Measurements from ENCODE around the gene JPH3. TPM values are rescaled to one million over a fixed set of nuclear protein-coding genes. Genes with fewer than 3 reads are reported as not detected.

The JPH3 gene
- total and polyA plus RNA-seq, 10 of the 15 experiments (the other 5 are each of a cell fraction or from before 2014, with no cell fraction given) = 0.05 TPM; not detected in 9

DNA sequence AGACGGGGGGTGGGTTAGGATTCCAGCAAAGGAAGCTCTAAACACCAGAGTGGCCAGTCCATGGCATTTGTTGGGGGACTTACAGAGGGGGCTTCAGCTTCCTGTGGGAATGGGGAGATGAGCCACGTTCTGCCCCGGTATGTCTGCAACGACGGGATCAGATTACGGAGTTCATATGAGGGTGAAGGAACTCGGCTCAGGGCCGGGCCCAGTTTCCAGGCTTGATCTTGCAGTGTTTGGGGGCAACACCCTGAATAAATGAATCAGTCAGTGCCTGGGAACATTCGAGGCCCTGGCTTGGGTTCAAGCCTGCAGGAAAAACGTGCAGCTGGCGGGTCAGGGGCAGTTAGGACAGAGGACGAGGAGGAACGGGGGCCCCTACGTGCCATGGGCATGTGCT lies 54.0 kb downstream of the JPH3 start:
- in situ Hi-C loops (cut with MboI) = no loop called here
- ChIA-PET POLR2A (no interaction called here), SMC1A (ENCODE audit: uncharacterized antibody, unreplicated experiment) (no interaction called here), RAD21 (ENCODE audit: unreplicated experiment) (no interaction called here), CTCF (interaction anchor here (0.6 kb wide), 1 partner anchor 136 kb away, joined by 3 read pairs; no protein-coding TSS in a partner anchor)
- Histone ChIP-seq H3K4me1 (ENCODE audit: control insufficient read depth, insufficient read depth, low read length) (no peaks in the 10 kb centered on the region), H3K9ac (ENCODE audit: control insufficient read depth, insufficient read depth, low read length) (no peak overlapping the region), H3K4me3 (no peak overlapping the region), H3K27me3 (replicated peaks in 1 of 2; ENCODE audit: control insufficient read depth in 2 of 2, insufficient read depth in 2 of 2, low read length in 1 of 2) (no peaks in the 10 kb centered on the region; a peak in 1 of 4 replicates), H3K9me3 (replicated peaks; ENCODE audit: control insufficient read depth, insufficient read depth, low read length) (no peaks in the 10 kb centered on the region), H3K27ac (ENCODE audit: control insufficient read depth, insufficient read depth) (no peak overlapping the region), H4K20me1 (ENCODE audit: control insufficient read depth, insufficient read depth) (no peaks in the 10 kb centered on the region), H3K36me3 (ENCODE audit: control insufficient read depth in 2 of 2, insufficient read depth in 2 of 2, low read length in 1 of 2) (no peaks in the 10 kb centered on the region), H3K79me2 (ENCODE audit: control insufficient read depth, insufficient read depth, low read length) (no peaks in the 10 kb centered on the region), H3K4me2 (ENCODE audit: control insufficient read depth, insufficient read depth) (no peak overlapping the region), H2AFZ (ENCODE audit: control insufficient read depth, low read depth, low read length) (no peak overlapping the region)
- FAIRE-seq = no peak
- BruUV-seq (replicated peaks) = no TSS peak
- 37% methylated on average over 14 of the region's 14 CpGs for WGBS (ENCODE audit: insufficient coverage, insufficient replicate concordance, low lambda C conversion rate, missing lambda C conversion rate)
- intact Hi-C loops (cut with micrococcal nuclease; ENCODE audit: unreplicated experiment) = no loop called here
- DNase-seq (ENCODE audit: low read depth, low spot score) = no peak
- ATAC-seq = no peak
- TF ChIP-seq, protein P1, sequence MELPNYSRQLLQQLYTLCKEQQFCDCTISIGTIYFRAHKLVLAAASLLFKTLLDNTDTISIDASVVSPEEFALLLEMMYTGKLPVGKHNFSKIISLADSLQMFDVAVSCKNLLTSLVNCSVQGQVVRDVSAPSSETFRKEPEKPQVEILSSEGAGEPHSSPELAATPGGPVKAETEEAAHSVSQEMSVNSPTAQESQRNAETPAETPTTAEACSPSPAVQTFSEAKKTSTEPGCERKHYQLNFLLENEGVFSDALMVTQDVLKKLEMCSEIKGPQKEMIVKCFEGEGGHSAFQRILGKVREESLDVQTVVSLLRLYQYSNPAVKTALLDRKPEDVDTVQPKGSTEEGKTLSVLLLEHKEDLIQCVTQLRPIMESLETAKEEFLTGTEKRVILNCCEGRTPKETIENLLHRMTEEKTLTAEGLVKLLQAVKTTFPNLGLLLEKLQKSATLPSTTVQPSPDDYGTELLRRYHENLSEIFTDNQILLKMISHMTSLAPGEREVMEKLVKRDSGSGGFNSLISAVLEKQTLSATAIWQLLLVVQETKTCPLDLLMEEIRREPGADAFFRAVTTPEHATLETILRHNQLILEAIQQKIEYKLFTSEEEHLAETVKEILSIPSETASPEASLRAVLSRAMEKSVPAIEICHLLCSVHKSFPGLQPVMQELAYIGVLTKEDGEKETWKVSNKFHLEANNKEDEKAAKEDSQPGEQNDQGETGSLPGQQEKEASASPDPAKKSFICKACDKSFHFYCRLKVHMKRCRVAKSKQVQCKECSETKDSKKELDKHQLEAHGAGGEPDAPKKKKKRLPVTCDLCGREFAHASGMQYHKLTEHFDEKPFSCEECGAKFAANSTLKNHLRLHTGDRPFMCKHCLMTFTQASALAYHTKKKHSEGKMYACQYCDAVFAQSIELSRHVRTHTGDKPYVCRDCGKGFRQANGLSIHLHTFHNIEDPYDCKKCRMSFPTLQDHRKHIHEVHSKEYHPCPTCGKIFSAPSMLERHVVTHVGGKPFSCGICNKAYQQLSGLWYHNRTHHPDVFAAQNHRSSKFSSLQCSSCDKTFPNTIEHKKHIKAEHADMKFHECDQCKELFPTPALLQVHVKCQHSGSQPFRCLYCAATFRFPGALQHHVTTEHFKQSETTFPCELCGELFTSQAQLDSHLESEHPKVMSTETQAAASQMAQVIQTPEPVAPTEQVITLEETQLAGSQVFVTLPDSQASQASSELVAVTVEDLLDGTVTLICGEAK (IDR thresholded peaks at IDR 0.05; ENCODE audit: borderline replicate concordance) = no peak
- TF ChIP-seq NBN (IDR thresholded peaks at IDR 0.05) = no peak
- no peak for TF ChIP-seq GABPA (IDR thresholded peaks at IDR 0.05; ENCODE audit: low read depth)
- TF ChIP-seq SREBF1 (IDR thresholded peaks at IDR 0.05; ENCODE audit: low read length) = no peak
- TF ChIP-seq NFXL1 (IDR thresholded peaks at IDR 0.05; ENCODE audit: borderline replicate concordance) = no peak
- TF ChIP-seq, protein P2, sequence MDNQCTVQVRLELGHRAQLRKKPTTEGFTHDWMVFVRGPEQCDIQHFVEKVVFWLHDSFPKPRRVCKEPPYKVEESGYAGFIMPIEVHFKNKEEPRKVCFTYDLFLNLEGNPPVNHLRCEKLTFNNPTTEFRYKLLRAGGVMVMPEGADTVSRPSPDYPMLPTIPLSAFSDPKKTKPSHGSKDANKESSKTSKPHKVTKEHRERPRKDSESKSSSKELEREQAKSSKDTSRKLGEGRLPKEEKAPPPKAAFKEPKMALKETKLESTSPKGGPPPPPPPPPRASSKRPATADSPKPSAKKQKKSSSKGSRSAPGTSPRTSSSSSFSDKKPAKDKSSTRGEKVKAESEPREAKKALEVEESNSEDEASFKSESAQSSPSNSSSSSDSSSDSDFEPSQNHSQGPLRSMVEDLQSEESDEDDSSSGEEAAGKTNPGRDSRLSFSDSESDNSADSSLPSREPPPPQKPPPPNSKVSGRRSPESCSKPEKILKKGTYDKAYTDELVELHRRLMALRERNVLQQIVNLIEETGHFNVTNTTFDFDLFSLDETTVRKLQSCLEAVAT (IDR thresholded peaks at IDR 0.05) = no peak
- TF ChIP-seq WRNIP1 (IDR thresholded peaks at IDR 0.05; ENCODE audit: borderline replicate concordance, low read depth, low read length) = no peak
- TF ChIP-seq HDGF (IDR thresholded peaks at IDR 0.05) = no peak
- no peak for TF ChIP-seq SUPT20H (IDR thresholded peaks at IDR 0.05; ENCODE audit: borderline replicate concordance, control insufficient read depth, low read depth, low read length)
- TF ChIP-seq ZNF217 (IDR thresholded peaks at IDR 0.05) = no peak
- no peak for TF ChIP-seq CEBPB (IDR thresholded peaks at IDR 0.05; ENCODE audit: borderline replicate concordance in 1 of 2, low read depth in 2 of 2, low read length in 2 of 2)
- no peak for TF ChIP-seq POLR2A (IDR thresholded peaks at IDR 0.05; ENCODE audit: low read depth, low read length)
- TF ChIP-seq SPI1 (IDR thresholded peaks at IDR 0.05; ENCODE audit: borderline replicate concordance, insufficient read depth, low read depth, low read length) = no peak
- TF ChIP-seq ZSCAN29 (IDR thresholded peaks at IDR 0.05) = no peak
- TF ChIP-seq, protein P3, sequence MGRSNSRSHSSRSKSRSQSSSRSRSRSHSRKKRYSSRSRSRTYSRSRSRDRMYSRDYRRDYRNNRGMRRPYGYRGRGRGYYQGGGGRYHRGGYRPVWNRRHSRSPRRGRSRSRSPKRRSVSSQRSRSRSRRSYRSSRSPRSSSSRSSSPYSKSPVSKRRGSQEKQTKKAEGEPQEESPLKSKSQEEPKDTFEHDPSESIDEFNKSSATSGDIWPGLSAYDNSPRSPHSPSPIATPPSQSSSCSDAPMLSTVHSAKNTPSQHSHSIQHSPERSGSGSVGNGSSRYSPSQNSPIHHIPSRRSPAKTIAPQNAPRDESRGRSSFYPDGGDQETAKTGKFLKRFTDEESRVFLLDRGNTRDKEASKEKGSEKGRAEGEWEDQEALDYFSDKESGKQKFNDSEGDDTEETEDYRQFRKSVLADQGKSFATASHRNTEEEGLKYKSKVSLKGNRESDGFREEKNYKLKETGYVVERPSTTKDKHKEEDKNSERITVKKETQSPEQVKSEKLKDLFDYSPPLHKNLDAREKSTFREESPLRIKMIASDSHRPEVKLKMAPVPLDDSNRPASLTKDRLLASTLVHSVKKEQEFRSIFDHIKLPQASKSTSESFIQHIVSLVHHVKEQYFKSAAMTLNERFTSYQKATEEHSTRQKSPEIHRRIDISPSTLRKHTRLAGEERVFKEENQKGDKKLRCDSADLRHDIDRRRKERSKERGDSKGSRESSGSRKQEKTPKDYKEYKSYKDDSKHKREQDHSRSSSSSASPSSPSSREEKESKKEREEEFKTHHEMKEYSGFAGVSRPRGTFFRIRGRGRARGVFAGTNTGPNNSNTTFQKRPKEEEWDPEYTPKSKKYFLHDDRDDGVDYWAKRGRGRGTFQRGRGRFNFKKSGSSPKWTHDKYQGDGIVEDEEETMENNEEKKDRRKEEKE (IDR thresholded peaks at IDR 0.05) = no peak
- no peak for TF ChIP-seq BHLHE40 (IDR thresholded peaks at IDR 0.05; ENCODE audit: borderline replicate concordance in 1 of 2, low read depth in 2 of 2, low read length in 1 of 2)
- no peak for TF ChIP-seq CREM (IDR thresholded peaks at IDR 0.05; ENCODE audit: low read depth)
- TF ChIP-seq FOXM1 (IDR thresholded peaks at IDR 0.05; ENCODE audit: low read depth, low read length) = no peak
- no peak for TF ChIP-seq FOS (IDR thresholded peaks at IDR 0.05; ENCODE audit: borderline replicate concordance, extremely low read depth, insufficient read length)

All from GM12878 (cell line).